Subcutaneous adipose tissue (tissue), 4 donors: Measurements from ENCODE around the gene NIPSNAP3A. TPM values are rescaled to one million over a fixed set of nuclear protein-coding genes. Genes with fewer than 3 reads are reported as not detected.

Source experiments
- total RNA-seq, 4 donors: library from RNA; depleted of rRNA; stranded (reverse); fragments of >200 nt; gene quantifications; one replicate each; pipeline ENCODE4 v1.1.0, GENCODE V29; 2016

Gene NIPSNAP3A
- total RNA-seq, 4 donors from 2014 or later = 39.8 to 51.0 (median 42.5) TPM

Other genes starting within 250 kb of the NIPSNAP3A start
- not detected for gene OR13F1, start 243.4 kb upstream of the NIPSNAP3A start, total RNA-seq
- not detected for gene OR13C4, start 220.5 kb upstream of the NIPSNAP3A start, total RNA-seq
- gene OR13C3, start 210.8 kb upstream of the NIPSNAP3A start, total RNA-seq = not detected
- not detected for gene OR13C8, start 178.5 kb upstream of the NIPSNAP3A start, total RNA-seq
- not detected for gene OR13C5, start 148.3 kb upstream of the NIPSNAP3A start, total RNA-seq
- not detected for gene OR13C2, start 142.1 kb upstream of the NIPSNAP3A start, total RNA-seq
- gene OR13C9, start 129.5 kb upstream of the NIPSNAP3A start, total RNA-seq = not detected
- not detected for gene OR13D1, start 53.2 kb upstream of the NIPSNAP3A start, total RNA-seq
- 10 to 100 TPM in 3 of 4 donors, 1 to 10 TPM in 1; 9.2 to 22.6 (median 14.0) TPM for gene NIPSNAP3B, start 16.4 kb downstream of the NIPSNAP3A start, total RNA-seq
- gene ABCA1, start 180.5 kb downstream of the NIPSNAP3A start, total RNA-seq = 100 to 1,000 TPM; 101 to 182 (median 151) TPM